ENCODE data around the gene FOXL1. TPM values are rescaled to one million over a fixed set of nuclear protein-coding genes. Genes with fewer than 3 reads are reported as not detected.

The FOXL1 gene
- total RNA-seq, 6 experiments from 2014 or later = 0.15 to 0.74 (median 0.46) TPM; not detected in 2

- WGBS (ENCODE audit: insufficient coverage, low coverage, low lambda C conversion rate, missing lambda C conversion rate) = no CpG with 5 or more reads among the region's 2 CpGs
- Histone ChIP-seq H3K27me3 (no peaks in the 10 kb centered on the region), H3K27ac (no peak overlapping the region), H3K4me1 (no peaks in the 10 kb centered on the region), H3K36me3 (no peaks in the 10 kb centered on the region), H3K4me3 (no peak overlapping the region), H3K9me3 (no peaks in the 10 kb centered on the region)
- intact Hi-C loops (cut with DNase I) = no loop called here
- TF ChIP-seq CTCF (IDR thresholded peaks at IDR 0.05) (no peak), POLR2A (IDR thresholded peaks at IDR 0.05) (no peak)
- no peak for ATAC-seq
- DNase-seq = no peak
These were observed 23.0 kb downstream of the FOXL1 start for GRCh38 chr16:86601356-86601755.

GRCh38 chr16:86602521-86602920 lies 24.2 kb downstream of the FOXL1 start:
- TF ChIP-seq CTCF (IDR thresholded peaks at IDR 0.05) = no peak
- no peak for TF ChIP-seq POLR2A (IDR thresholded peaks at IDR 0.05)
- no peak overlapping the region for H3K4me3 ChIP-seq
- WGBS (ENCODE audit: insufficient coverage, low coverage, low lambda C conversion rate, missing lambda C conversion rate) = 64% methylated on average over 4 of the region's 4 CpGs
- H3K27me3 ChIP-seq = no peaks in the 10 kb centered on the region
- intact Hi-C loops (cut with DNase I) = no loop called here
- ATAC-seq = no peak
- DNase-seq = no peak
- H3K9me3 ChIP-seq = no peaks in the 10 kb centered on the region
- H3K36me3 ChIP-seq = no peaks in the 10 kb centered on the region
- no peak overlapping the region for H3K27ac ChIP-seq
- H3K4me1 ChIP-seq = no peaks in the 10 kb centered on the region

GRCh38 chr16:86604436-86605193 lies 26.3 kb downstream of the FOXL1 start:
- TF ChIP-seq CTCF (IDR thresholded peaks at IDR 0.05) (no peak), POLR2A (IDR thresholded peaks at IDR 0.05) (no peak)
- Histone ChIP-seq H3K27me3 (no peaks in the 10 kb centered on the region), H3K9me3 (no peaks in the 10 kb centered on the region), H3K4me1 (no peaks in the 10 kb centered on the region), H3K4me3 (peak overlapping the region in 1 of 3 donors; percentile 0), H3K27ac (no peak overlapping the region), H3K36me3 (no peaks in the 10 kb centered on the region)
- WGBS (ENCODE audit: insufficient coverage, low coverage, low lambda C conversion rate, missing lambda C conversion rate) = 46% methylated on average over 14 of the region's 16 CpGs
- DNase-seq (no peak), ATAC-seq (no peak)
- intact Hi-C loops (cut with DNase I) = no loop called here

GRCh38 chr16:86605950-86606349 lies 27.6 kb downstream of the FOXL1 start:
- no peaks in the 10 kb centered on the region for H3K36me3 ChIP-seq

More at GRCh38 chr16:86605950-86606349, 27.6 kb downstream of the FOXL1 start:
- intact Hi-C loops (cut with DNase I) = no loop called here
- ATAC-seq (no peak), DNase-seq (no peak)
- H3K9me3 ChIP-seq = no peaks in the 10 kb centered on the region
- TF ChIP-seq POLR2A (IDR thresholded peaks at IDR 0.05) (no peak), CTCF (IDR thresholded peaks at IDR 0.05) (no peak)
- H3K4me1 ChIP-seq = no peaks in the 10 kb centered on the region
- H3K27me3 ChIP-seq = no peaks in the 10 kb centered on the region
- no peak overlapping the region for H3K4me3 ChIP-seq
- WGBS (ENCODE audit: insufficient coverage, low coverage, low lambda C conversion rate, missing lambda C conversion rate) = no CpG with 5 or more reads among the region's 3 CpGs
- H3K27ac ChIP-seq = no peak overlapping the region
